Measurements from ENCODE around the gene KLHL12.

KLHL12 gene

GRCh38 chr1:202857136-202857610, 69.9 kb downstream of the KLHL12 start:
- Mint-ChIP-seq H3K9me3 (no peaks in the 10 kb centered on the region), H3K4me1 (ENCODE audit: low read depth) (peaks cover 50% of the 10 kb centered on the region), H3K27me3 (peaks cover 29% of the 10 kb centered on the region), H3K36me3 (ENCODE audit: low read depth) (no peaks in the 10 kb centered on the region), H3K27ac (no peak overlapping the region), H3K4me3 (no peak overlapping the region)
- intact Hi-C loops (cut with micrococcal nuclease), result no loop called here

DNA sequence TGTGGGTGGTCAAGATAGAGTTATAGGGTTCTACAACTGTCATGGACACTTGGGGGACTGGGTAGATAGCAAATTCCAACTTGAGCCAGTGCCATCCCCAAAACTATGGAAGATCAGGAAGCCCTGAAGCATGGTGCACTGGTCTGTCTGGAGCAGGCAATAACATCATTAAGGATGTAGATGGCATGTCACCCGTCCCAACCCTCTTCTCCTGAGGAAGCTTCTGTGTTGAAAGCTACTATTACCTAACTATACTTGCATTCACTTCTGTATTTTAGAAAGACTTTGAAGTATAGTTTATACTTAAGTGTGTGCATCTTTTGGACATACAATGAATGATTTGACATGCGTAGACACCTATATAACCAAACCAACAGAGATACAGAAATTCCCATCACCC, 71.0 kb downstream of the KLHL12 start:
- Mint-ChIP-seq H3K27me3 (peaks cover 19% of the 10 kb centered on the region), H3K27ac (no peak overlapping the region), H3K36me3 (ENCODE audit: low read depth) (no peaks in the 10 kb centered on the region), H3K4me1 (ENCODE audit: low read depth) (peaks cover 39% of the 10 kb centered on the region), H3K9me3 (no peaks in the 10 kb centered on the region), H3K4me3 (no peak overlapping the region)
- intact Hi-C loops (cut with micrococcal nuclease), result no loop called here

- H3K4me3 Mint-ChIP-seq, result no peak overlapping the region
- H3K27me3 Mint-ChIP-seq, result peaks cover 7% of the 10 kb centered on the region
- H3K4me1 Mint-ChIP-seq (ENCODE audit: low read depth), result peaks cover 33% of the 10 kb centered on the region
- no peaks in the 10 kb centered on the region for H3K36me3 Mint-ChIP-seq (ENCODE audit: low read depth)
- no peak overlapping the region for H3K27ac Mint-ChIP-seq
- no peaks in the 10 kb centered on the region for H3K9me3 Mint-ChIP-seq
- intact Hi-C loops (cut with micrococcal nuclease), result loop anchor here (5.0 kb wide), 1 partner anchor 102 kb away; no protein-coding TSS in a partner anchor
Observed at GRCh38 chr1:202854787-202855186, 72.2 kb downstream of the KLHL12 start.

- intact Hi-C loops (cut with micrococcal nuclease), result loop anchor here (5.0 kb wide), 1 partner anchor 100 kb away; no protein-coding TSS in a partner anchor
- H3K36me3 Mint-ChIP-seq (ENCODE audit: low read depth), result no peaks in the 10 kb centered on the region
- no peaks in the 10 kb centered on the region for H3K27me3 Mint-ChIP-seq
- peaks cover 19% of the 10 kb centered on the region for H3K4me1 Mint-ChIP-seq (ENCODE audit: low read depth)
- H3K9me3 Mint-ChIP-seq, result no peaks in the 10 kb centered on the region
- no peak overlapping the region for H3K27ac Mint-ChIP-seq
- no peak overlapping the region for H3K4me3 Mint-ChIP-seq
Observed at GRCh38 chr1:202852163-202852904, 74.7 kb downstream of the KLHL12 start.

DNA sequence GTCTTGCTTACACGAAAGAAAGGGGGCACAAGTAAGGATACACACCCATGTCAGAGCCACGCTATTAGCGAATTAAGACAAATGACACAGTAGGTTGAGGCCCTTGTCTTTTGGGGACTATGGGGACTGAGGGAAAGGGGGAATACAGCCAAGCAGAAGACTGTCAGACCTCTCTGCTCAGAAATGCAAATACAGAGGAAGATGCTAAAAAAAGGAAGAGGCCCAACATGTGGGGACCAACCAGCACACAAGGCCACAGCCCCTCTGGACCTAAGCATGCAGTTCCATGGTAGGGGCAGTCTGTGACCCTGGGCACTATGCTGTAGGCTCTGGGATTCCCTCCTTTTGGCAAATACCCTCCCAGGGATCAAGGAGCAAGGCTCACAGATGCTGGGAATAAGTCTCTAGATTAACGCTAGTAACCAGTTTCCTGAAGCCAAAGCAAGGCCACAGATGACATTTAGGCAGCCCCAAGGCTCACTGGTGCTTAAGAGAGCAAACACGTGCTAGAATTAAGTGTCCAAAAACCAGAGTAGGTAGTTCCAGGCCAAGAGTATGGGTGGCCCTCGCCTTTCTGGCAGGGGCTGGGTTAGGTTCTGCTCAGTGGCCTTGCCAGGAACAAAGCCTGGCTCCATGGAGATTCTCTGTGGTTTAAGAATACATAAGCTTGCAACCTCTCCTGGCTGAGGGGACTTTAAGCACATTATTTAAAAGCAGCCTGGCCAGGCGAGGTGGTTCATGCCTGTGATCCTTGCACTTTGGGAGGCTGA, 76.3 kb downstream of the KLHL12 start:
- Mint-ChIP-seq H3K9me3 (no peaks in the 10 kb centered on the region), H3K36me3 (ENCODE audit: low read depth) (no peaks in the 10 kb centered on the region), H3K27ac (no peak overlapping the region), H3K27me3 (no peaks in the 10 kb centered on the region), H3K4me3 (no peak overlapping the region), H3K4me1 (ENCODE audit: low read depth) (peaks cover 11% of the 10 kb centered on the region)
- intact Hi-C loops (cut with micrococcal nuclease), result loop anchor here (5.0 kb wide), 1 partner anchor 98 kb away; no protein-coding TSS in a partner anchor

DNA sequence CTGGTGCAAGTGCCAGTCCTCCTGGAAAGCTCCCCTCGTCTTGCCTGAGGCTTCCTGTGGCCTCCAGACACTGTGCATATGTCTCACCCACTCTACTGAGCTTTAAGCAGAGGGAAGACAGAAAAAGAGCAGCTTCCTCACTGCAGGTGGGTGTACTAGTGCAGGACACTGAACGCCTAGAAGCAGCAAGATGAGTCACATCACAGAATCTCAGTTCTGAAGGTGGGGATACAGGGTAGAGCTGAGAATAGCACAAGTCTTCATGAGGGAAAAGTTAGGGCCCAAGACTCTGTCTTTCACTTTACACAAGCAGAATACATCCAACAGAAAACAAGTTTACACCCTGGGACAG, 78.9 kb downstream of the KLHL12 start:
- intact Hi-C loops (cut with micrococcal nuclease), result no loop called here
- Mint-ChIP-seq H3K27me3 (peaks cover 5% of the 10 kb centered on the region), H3K36me3 (ENCODE audit: low read depth) (no peaks in the 10 kb centered on the region), H3K9me3 (no peaks in the 10 kb centered on the region), H3K4me1 (ENCODE audit: low read depth) (peaks cover 6% of the 10 kb centered on the region), H3K4me3 (no peak overlapping the region), H3K27ac (no peak overlapping the region)

DNA sequence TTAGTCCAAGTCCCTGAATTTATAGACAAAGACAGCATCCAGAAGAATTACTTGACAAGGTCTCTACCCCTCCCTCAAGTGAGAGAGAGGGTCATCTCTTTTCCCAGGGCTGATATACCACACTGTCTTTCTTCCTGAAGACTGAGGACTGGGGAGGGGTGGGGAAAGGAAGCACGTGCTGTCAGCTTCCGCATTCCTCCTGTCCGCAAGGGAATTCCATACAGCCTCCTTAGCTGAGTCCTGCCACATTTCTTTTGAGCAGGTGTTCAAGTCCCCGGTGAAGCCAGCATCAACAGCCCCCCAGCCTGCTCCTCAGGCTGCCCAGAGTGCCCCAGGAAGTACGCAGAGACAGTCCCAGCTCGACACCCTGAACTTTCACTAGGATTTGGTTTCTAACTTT, 82.1 kb downstream of the KLHL12 start:
- Mint-ChIP-seq H3K4me3 (no peak overlapping the region), H3K9me3 (no peaks in the 10 kb centered on the region), H3K4me1 (ENCODE audit: low read depth) (peaks cover 6% of the 10 kb centered on the region), H3K27ac (no peak overlapping the region), H3K27me3 (peaks cover 5% of the 10 kb centered on the region), H3K36me3 (ENCODE audit: low read depth) (no peaks in the 10 kb centered on the region)
- intact Hi-C loops (cut with micrococcal nuclease), result no loop called here

GRCh38 chr1:202844259-202844658, 82.8 kb downstream of the KLHL12 start:
- no peaks in the 10 kb centered on the region for H3K9me3 Mint-ChIP-seq
- H3K36me3 Mint-ChIP-seq (ENCODE audit: low read depth), result no peaks in the 10 kb centered on the region
- intact Hi-C loops (cut with micrococcal nuclease), result no loop called here
- H3K27ac Mint-ChIP-seq, result no peak overlapping the region
- no peak overlapping the region for H3K4me3 Mint-ChIP-seq
- peaks cover 5% of the 10 kb centered on the region for H3K27me3 Mint-ChIP-seq
- H3K4me1 Mint-ChIP-seq (ENCODE audit: low read depth), result peaks cover 6% of the 10 kb centered on the region

DNA sequence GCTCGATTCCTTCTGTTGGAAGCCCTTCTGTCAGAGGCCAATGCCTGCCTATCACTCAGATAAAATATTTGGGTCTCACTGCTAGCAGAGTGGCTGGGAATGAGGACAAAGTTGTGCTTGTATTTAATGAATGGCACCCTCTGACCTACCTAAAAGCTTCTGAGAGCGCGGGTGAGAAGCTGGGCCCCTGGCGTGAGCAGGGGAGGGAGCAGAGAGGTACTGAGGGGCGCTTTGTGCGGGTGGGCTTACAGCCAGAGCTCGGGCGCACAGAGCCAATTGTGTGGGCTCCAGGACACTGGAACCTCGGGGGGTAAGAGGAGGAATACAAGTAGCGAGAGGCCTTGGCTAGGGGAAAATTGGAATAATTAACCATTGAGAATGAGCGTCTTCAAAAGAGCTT, 84.0 kb downstream of the KLHL12 start:
- intact Hi-C loops (cut with micrococcal nuclease), result no loop called here
- no peaks in the 10 kb centered on the region for H3K9me3 Mint-ChIP-seq
- H3K4me1 Mint-ChIP-seq (ENCODE audit: low read depth), result peaks cover 7% of the 10 kb centered on the region
- no peaks in the 10 kb centered on the region for H3K36me3 Mint-ChIP-seq (ENCODE audit: low read depth)
- H3K27me3 Mint-ChIP-seq, result peaks cover 5% of the 10 kb centered on the region
- no peak overlapping the region for H3K27ac Mint-ChIP-seq
- H3K4me3 Mint-ChIP-seq, result no peak overlapping the region
